GM12865 (cell line): Measurements from ENCODE around the gene QKI.
A peak's percentile ranks its signal among the peaks of the same experiment; 100 is the strongest.

Source experiments
- DNase-seq: peaks from one replicate; pipeline ENCODE4 v3.0.0; 2010; ENCODE audit warnings: low read depth
- H3K4me3 ChIP-seq: 2 replicates; pipeline ENCODE4 v1.5.1; 2011; ENCODE audit warnings: mild to moderate bottlenecking, low read depth, low read length, control low read depth
- TF ChIP-seq, protein P1 (sequence below): IDR thresholded peaks from 2 replicates; pipeline ENCODE4 v1.5.1; 2011; ENCODE audit warnings: low read length, control low read depth, low read depth, inconsistent platforms; ENCODE audit not compliant: insufficient read depth; ENCODE audit errors: missing control alignments

The QKI gene

DNA sequence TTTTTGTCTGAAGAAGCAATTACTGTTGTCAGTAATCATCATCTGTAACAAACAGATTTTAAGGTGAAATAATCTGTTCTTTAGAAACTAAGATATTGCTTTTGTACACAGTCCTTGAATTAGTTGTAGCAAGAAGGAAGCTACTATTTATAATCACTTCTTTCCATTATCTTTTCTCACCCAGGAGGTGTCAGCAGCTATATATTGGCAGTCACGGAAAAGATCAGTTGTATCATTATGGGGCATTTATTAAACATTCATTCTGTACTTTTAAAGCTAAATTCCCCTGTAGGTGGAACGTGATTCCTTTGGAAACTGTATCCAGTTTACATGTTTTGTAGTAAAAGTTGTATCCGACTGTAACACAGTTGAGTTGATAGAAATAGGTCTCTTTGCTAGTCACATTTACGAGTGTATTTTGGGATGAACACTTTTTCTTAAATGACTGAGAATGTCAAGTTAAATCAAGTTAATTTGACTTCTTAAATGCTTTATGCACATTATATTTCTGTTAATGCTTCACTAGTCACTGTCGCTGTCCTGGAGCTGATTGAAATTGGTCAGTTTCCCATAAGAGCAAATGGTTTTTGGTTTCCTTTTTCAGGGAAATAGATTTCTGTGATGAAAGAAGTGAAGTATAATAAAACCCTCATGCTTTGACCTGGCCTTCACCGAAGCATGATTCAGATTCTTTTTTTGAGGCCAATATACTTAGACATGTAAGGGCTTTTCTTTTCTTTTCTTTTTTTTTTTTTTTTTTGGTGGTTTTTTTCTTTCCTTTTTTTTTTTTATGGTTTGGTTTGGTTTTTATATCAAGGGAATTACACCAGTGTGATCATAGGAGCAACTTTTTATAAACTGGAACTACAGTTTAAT lies 5.1 kb downstream of the QKI start:
- peak overlapping the region; percentile 27 for H3K4me3 ChIP-seq
- DNase-seq = peak; percentile 25
- TF ChIP-seq, protein P1, sequence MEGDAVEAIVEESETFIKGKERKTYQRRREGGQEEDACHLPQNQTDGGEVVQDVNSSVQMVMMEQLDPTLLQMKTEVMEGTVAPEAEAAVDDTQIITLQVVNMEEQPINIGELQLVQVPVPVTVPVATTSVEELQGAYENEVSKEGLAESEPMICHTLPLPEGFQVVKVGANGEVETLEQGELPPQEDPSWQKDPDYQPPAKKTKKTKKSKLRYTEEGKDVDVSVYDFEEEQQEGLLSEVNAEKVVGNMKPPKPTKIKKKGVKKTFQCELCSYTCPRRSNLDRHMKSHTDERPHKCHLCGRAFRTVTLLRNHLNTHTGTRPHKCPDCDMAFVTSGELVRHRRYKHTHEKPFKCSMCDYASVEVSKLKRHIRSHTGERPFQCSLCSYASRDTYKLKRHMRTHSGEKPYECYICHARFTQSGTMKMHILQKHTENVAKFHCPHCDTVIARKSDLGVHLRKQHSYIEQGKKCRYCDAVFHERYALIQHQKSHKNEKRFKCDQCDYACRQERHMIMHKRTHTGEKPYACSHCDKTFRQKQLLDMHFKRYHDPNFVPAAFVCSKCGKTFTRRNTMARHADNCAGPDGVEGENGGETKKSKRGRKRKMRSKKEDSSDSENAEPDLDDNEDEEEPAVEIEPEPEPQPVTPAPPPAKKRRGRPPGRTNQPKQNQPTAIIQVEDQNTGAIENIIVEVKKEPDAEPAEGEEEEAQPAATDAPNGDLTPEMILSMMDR = no peak

DNA sequence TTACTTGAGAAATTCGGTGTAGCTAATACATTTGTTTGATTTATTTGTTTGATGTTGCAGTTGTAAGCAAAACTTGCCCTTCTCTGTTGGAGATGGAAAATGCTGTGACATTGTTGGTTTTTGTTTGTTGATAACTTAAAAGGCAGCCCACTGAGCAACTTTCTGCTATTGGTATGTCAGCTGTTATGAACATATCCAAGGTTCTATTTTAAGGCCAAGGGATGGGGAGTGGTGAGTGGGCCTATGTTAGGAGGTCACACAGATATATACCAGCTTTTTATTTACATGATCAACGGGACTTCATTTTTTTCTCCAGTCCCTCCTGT lies 5.7 kb downstream of the QKI start:
- no peak for DNase-seq
- TF ChIP-seq, protein P1 = no peak
- no peak overlapping the region for H3K4me3 ChIP-seq

DNA sequence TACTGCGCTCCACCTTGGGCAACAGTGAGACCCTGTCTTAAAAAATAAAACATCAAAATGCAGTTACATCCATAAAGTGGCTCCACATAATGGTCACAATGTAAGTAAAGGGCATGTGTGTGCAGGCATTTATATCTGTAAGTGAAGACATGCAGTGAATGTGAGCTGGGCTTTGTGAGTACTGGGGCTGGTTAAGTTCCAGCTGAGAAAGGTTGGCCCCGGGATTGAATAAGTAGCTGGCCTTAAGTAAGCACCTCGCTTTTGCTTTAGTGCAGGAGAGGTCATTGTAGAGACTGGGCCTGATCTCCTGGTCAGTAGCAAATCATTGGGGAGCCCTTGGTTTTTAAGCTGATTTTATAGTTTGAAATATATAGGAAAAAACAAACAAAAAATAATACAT lies 8.0 kb downstream of the QKI start:
- TF ChIP-seq, protein P1 = no peak
- no peak for DNase-seq
- no peak overlapping the region for H3K4me3 ChIP-seq

DNA sequence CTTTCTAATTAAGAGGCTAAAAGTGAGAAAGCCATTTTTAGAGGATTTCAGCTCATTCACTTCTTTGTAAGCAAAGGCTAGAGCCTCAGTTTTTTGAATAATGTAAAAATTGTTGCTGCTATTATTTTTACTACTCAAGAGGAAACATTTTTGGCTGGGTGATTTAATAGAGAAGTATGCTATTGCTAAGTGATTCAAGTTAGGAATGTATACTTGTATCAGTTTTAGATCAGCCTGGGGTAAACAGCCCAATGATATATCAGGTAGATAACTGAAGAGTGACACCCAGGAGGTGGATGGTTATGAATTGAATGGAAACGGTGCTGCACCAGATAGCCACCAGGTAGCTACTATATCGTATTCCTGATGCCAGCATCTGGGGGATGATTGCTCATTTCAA lies 9.2 kb downstream of the QKI start:
- no peak for DNase-seq
- TF ChIP-seq, protein P1 = no peak
- no peak overlapping the region for H3K4me3 ChIP-seq

DNA sequence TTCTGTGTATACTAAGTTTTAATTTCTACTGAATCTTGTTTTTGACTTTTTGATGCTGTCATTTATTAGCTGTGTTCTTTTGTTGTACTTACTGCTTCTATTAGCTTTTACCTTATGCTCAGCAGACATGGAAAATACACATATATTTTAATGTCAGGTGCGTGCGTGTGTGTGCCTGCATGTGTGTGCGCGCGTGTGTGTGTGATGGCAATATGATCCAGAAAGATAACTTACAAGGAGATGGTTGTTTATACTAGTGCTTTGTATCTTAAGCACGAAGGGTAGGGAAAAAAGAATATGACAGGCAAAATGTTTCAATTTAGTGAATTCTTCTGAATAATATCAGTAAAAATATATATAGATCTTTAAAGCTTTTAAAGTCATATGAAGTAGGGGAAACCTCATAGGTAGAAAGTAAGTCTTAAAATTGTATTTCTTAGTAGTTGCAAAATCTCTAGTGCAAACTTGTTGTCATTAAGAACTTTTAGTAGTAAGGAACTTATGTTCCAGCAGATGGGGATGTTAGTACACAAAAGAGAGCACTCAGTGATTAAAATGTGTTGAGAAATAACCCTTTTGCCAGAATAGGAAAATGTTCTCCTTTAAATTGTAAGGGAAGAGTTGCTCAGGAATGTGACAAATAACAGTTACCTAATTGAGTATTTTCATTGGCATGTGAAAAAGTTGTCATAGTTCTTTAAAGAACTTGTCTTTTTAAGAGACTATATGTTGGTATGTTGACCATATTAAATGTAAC lies 13.2 kb downstream of the QKI start:
- TF ChIP-seq, protein P1 = no peak
- no peak overlapping the region for H3K4me3 ChIP-seq
- peak; percentile 36 for DNase-seq

DNA sequence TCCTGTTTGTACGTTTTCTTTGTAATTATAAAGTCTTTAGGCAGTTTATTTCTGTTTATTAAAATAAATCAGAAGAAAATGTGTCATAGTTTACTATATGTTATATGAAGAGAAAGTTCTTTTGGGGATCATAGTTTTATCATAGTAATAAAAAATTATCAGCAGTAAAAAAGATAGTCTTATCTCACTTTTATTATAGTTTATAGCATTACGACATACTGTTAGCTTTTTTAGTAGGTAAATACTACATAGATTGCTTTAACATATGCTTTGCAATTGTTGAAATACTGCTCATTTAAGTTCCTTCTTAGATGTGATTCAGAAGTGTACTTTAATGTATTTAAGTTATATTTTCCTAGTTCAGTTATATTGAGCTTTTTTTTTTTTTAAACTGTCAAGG lies 13.9 kb downstream of the QKI start:
- DNase-seq = no peak
- TF ChIP-seq, protein P1 = no peak
- H3K4me3 ChIP-seq = no peak overlapping the region
